HG03457 (cell line): Measurements from ENCODE around the gene LAPTM5.
"Not testable (repeated sequence)": the region's sequence is repeated elsewhere in the genome, so short reads cannot be mapped to it uniquely, and the experiment has no call there.

Experiments
- ATAC-seq: cut with Tn5 transposase; IDR thresholded peaks from one replicate; pipeline ENCODE4 v1.9.1; 2021; ENCODE audit warnings: moderate number of reproducible peaks; ENCODE audit not compliant: unreplicated experiment

The LAPTM5 gene

GRCh38 chr1:30773722-30774358, 16.3 kb upstream of the LAPTM5 start:
- no peak for ATAC-seq

GRCh38 chr1:30771005-30771404, 13.4 kb upstream of the LAPTM5 start:
- no peak for ATAC-seq

DNA sequence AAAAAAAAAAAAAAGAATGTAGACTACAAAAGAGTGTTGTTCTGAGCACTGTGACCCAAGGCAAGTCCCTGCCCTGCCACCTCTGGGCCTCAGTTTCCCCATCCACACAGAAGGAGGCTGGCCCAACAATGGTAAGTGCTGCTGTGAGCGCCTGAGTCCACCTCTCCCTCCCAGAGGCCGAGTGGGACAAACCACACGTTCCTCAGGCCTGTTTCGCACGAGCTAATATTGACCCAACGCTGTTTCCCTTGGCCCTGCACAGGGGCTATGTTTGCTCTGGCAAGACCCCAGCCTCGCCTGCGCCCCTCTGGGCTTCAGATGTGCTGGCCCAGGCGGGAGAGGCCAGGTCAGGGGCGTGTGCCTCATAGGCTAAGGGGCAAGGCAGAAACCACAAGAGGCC, 12.6 kb upstream of the LAPTM5 start:
- no peak for ATAC-seq

DNA sequence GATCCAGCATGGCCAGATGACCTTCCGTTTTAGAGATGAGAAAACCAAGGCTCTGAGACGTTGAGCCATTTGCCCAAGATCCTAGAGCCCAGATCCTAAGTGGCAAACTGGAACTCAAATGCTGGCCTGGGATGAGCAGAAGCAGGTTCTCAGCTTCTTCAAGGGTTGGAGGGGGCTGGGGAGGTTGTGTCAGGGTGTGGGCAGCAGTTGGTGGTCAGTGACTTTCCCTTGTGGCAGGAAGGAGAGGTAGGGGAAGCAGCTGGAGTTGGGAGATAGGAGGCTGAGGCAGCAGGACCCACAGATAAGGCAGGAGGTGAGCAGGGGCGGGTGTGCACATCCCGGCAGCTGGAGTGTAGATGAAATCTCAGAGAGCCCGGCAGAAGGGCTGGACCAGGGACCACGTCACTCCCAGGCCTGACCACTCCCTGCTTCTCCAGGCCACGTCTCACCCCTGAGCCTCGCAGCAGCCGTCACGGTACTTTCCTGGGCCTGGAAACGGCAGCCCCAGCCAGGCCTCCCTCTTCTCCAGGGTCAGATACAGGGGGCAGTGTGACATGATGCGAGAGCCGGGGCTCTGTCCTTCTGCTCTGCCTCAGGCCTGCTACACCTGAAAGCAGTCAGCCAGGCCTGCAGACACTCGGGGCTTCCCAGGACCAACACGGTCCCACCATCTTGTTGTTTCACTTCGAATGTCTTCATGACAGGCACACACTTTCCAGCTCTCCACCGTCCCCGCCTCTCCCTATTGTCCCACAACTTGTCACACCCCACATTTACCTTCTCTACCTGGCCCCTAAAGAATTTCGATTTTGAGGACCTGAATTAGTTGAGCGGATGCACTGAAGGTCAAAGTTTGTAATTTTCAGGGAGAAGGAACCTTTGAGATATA, 11.5 kb upstream of the LAPTM5 start:
- no peak for ATAC-seq

GRCh38 chr1:30768159-30768829, 10.7 kb upstream of the LAPTM5 start:
- no peak for ATAC-seq

- ATAC-seq = not testable (repeated sequence)
Measured at GRCh38 chr1:30766948-30767347, 9.4 kb upstream of the LAPTM5 start.

DNA sequence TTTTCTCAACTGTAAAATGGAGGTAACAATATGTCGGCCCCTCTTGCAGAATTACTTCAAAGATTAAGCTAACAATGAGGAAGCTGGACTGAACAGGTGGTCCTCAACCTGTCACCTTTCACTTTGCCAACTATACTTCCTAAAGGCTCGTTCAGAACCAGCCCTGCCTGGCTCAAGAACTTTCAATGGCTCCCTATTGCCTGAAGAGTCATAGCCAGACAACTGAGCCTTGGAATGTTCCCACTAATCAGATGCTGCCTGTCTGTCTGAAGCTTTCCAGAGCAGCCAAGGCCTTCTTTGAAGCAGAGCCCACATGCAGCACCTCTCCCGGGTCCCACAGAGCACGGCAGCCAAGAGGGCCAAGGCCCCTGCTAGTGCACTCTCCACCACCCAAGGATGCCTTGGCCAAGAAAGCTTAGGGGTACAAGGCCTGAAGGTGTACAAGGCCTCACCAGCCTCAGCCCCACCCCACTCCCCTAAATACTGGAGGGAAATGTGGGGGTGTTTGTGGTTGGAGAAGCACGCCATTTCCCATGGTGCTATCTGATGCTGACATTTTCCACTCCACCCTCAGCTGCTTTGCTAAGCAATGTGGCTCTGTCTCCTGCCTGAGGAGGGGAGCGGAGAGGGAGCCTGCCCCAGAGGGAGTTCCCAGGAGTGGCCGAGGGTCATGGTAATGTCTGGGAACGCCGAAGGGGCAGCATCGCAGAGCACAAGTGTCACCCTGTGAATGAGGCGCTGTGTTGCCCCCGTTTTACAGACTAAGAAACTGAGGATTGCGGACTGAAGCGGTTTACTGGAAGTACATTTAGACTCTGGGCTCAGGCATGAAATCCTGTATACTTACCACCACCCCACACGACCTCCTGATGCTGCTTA, 8.2 kb upstream of the LAPTM5 start:
- no peak for ATAC-seq

GRCh38 chr1:30764939-30765555, 7.5 kb upstream of the LAPTM5 start:
- ATAC-seq = no peak

DNA sequence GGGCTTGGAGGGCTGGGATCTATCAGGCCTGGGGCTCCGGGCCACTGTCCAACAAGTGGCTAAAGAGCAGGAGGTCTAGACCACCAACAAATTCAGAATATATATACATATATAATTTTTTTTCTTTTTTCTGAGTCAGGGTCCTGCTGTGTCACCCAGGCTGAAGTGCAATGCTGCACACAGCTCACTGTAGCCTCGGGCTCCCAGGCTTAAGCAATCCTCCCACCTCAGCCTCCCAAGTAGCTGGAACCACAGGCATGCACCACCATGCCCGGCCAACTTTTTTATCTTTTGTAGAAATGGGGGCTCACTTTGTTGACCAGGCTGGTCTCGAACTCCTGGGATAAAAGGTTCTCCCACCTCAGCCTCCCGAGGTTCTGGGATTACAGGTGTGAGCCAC, 6.8 kb upstream of the LAPTM5 start:
- ATAC-seq = no peak

GRCh38 chr1:30763651-30764248, 6.2 kb upstream of the LAPTM5 start:
- ATAC-seq = no peak

DNA sequence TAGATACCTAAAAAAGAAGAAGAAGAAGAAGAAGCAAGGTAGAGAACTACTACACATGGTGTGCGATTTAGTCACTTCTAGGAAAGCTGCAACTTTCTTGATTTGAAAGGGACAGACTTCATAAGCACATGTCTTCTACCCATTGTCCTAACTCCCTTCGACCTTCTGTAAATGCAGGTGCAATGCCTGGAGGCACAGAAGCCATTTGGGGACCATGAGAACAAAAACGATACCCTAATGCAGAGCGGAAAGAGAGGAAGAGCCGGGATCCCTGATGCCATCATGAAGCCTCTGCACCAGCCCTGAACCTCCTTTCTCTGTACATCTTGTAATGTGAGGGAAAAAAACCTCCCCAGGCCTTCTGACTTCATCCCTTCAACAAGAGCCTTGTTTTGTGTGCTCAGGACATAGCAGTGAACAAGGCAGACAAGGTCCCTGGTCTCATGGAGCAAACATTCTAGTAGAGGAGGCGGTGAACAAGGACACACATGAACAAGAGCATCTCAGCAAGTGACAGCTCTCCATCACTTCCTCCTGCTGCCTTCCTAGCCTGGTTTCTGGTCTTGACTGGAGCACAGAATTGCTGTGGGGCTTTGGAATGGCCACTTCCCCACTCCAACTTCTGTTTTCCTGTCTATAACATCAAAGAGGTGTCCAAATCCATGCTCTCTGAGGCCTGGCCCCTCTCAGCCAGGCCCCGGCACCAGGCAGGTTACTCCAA, 5.5 kb upstream of the LAPTM5 start:
- no peak for ATAC-seq

DNA sequence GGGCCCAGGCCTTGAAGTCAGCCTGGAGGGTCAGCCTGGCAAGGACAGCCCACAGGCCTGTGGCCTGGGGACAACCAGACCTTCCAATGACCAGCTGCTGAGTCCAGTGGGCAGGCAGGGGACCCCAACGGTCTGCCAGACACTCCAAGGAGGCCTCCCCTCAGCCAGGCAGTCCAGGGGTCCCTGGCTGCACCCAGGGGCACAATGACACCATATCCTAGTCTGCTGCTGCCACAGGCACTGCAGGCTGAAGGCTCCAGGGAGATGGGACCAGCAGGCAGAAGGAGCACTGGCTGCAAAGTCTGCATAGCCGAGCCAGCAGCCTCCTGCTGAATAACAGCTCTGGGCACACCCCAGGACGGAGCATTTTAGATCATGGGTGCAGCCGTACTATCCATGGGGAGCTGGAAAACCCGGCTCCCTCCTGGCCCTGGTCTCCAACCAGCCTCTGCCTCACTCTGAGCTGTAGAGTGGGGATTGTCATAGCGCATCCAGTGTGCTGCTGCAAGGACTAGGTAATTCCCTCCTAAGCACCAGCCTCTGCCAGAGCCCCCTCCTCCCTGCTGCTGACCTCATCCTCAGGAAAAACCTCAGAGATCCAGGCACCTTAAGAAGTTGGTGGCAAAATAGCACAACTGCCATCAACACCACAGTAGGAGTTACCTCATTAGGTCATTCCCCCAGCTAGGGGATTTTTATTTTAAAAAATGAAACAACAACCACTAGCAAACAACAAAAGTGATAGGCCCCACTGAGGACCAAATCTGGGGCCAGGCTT, 4.8 kb upstream of the LAPTM5 start:
- no peak for ATAC-seq

DNA sequence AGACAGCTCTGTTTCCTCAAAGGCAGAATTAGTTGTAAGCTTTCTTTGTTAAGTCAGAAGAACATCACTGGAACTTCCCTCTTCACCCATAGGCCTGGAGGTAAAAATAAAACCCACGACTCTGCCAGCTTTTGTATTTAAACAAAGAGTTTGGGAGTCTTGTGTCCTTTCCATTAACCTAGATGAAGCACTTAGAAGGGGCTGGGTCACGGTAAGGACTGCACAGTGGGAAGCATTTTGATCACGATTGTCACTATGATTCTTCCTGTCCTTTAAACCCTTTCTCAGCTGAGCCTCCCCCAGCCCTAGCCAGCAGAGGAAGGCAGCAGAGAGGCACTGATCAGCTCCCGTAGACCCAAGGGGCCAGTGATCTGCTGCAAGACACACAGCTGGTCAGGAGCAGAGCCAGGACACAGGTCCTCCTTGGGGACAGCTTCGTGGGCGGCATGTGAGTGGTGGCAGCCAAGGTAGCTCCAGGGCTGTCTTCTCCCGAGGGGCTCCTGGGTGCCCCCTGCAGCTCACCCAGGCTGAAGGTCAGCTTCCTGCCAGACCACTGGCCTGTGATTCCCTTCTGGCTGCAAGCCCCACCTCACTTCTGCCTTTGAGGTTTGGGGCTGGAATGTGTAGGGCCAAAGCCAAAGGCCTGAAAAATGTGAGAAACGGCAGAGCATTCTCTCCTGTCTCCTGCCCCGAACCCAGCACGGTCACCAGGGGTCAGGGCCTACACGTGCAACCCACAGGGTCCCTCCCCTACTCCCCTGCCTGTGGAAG, 4.0 kb upstream of the LAPTM5 start:
- ATAC-seq = no peak

GRCh38 chr1:30760596-30761324, 3.2 kb upstream of the LAPTM5 start:
- ATAC-seq = no peak

DNA sequence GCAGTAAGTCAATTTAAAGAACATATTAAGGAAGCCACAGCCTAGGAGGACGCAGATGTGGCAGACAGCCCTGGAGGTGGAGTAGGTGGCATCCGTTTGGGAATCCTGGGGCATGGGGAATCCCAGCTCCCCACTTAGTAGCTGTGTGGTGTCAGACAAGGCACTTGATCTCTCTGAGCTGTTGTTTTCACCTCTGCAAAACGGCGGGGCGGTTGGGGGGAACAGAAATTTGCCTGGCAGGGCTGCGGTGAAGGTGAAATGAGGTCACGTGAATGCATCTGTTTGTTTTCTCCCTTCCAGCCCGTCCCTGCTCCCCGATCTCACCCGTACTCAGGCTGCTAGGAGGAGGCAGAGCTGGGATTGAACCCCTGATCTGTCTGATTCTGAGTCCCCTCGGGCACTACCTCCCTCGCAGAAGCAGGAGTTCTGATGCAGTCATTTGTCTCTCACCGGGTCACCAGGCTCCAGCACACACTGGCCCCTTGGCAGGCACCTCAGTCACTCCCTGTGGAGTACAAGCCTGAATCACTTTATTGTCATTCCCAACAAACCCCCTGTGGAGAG, 2.2 kb upstream of the LAPTM5 start:
- ATAC-seq = no peak

DNA sequence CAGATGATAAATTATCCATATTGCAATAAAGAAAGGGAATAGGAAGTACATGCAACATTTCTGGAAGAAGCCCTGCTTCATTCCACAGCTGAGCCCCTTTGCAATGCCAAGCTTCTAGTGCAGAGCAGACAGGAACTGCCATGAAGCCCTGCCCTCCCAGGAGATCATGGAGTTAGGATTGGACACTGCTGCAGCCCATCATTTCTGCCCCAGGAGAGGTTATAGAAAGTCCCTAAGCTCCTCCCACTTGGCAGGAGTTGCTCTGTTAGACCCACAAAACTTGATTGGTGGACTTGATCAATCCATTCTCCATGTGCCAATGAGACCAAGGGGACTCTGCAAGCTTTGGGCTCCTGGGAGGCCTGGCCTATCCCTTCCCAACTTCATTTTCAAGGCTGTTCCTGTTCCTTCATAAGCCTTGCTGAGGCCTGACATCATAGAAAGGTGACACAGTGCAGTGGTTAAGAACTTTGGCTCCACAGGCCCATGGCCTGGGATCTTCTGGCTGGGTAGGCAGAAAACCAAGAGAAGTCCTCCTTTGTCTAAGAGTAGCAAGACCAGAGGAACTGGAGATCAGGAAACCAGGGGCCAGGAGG, 1.3 kb upstream of the LAPTM5 start:
- ATAC-seq = no peak
